Mucosa of stomach (tissue), 1 donor: ENCODE measurements around the gene CNBP.
"Not testable (repeated sequence)": the region's sequence is repeated elsewhere in the genome, so short reads cannot be mapped to it uniquely, and the experiment has no call there.

Source experiments
- H3K27me3 ChIP-seq: one replicate; pipeline ENCODE4 v1.7.0; 2013; ENCODE audit warnings: mild to moderate bottlenecking, low read length; ENCODE audit not compliant: control insufficient read depth, insufficient read depth
- H3K36me3 ChIP-seq: one replicate; pipeline ENCODE4 v1.7.0; 2013; ENCODE audit warnings: low read length; ENCODE audit not compliant: control insufficient read depth, insufficient read depth
- H3K4me1 ChIP-seq: one replicate; pipeline ENCODE4 v1.7.0; 2013; ENCODE audit warnings: mild to moderate bottlenecking, low read length; ENCODE audit not compliant: control insufficient read depth, insufficient read depth
- H3K4me3 ChIP-seq: one replicate; pipeline ENCODE4 v1.7.0; 2013; ENCODE audit warnings: low read length
- H3K9ac ChIP-seq: one replicate; pipeline ENCODE4 v1.7.0; 2013; ENCODE audit warnings: mild to moderate bottlenecking, low read length, moderate library complexity
- H3K9me3 ChIP-seq: one replicate; pipeline ENCODE4 v1.7.0; 2013; ENCODE audit warnings: mild to moderate bottlenecking, low read length, moderate library complexity; ENCODE audit not compliant: control insufficient read depth
- donor health status: Pancreatic carcinoma.

Gene CNBP

DNA sequence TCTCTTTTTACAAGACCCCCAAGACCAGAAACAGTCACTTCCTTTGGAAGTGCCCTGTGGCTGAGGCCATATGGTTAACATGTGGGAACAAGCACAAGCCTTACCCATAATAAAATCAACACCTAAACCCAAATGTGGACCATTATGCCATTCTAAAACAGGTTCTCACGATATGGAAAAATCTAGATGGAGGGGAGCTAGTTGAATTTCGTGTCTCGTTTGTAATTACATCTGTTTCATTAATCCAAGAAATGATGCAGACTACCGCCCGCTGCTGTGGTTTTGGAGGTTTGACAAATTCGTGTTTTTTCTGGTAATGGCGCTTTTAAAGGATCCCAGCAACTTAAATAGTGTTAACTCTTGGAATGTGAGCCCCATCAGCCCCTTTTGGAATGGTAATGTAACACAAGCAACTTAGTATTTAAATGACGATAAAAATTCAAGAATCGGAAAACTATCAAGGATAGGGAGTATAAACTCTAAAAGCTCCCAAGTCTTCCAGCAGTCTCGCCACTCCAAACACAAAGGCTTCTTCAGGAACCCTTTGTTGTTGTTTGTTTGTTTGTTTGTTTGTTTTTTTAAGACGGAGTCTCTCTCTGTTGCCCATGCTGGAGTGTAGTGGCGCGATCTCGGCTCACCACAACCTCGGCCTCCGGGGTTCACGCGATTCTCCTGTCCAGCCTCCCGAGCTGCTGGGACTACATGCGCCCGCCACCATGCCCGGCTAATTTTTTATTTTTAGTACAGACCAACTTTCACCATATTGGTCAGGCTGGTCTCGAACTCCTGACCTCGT is 1.1 kb downstream of the CNBP start:
- peaks cover 40% of the 10 kb centered on the region for H3K4me1 ChIP-seq
- no peaks in the 10 kb centered on the region for H3K36me3 ChIP-seq
- no peaks in the 10 kb centered on the region for H3K27me3 ChIP-seq
- H3K9ac ChIP-seq: peak overlapping the region; percentile 89
- peak overlapping the region; percentile 79 for H3K4me3 ChIP-seq
- no peaks in the 10 kb centered on the region for H3K9me3 ChIP-seq

DNA sequence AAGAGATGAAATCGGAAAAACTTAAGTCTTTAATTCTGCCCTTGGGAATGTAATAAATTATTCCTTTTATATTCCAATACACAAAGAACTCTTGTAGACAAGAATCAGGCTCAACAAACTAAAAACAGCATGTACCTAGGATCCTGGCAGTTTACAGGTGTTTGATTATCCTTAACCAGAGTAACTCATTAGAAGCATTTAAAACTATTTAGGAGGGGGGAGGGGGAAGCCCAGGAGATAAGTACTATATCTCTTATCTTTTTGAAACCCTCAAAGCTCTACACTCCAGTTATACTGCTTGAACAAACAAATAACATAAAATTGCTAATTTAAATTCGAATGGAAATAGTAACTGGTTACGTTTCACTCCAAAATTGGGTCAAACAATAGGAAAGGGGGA is 1.9 kb downstream of the CNBP start:
- Histone ChIP-seq H3K9ac (peak overlapping the region; percentile 89), H3K27me3 (no peaks in the 10 kb centered on the region), H3K4me3 (peak overlapping the region; percentile 79), H3K9me3 (no peaks in the 10 kb centered on the region), H3K4me1 (peaks cover 45% of the 10 kb centered on the region), H3K36me3 (no peaks in the 10 kb centered on the region)

DNA sequence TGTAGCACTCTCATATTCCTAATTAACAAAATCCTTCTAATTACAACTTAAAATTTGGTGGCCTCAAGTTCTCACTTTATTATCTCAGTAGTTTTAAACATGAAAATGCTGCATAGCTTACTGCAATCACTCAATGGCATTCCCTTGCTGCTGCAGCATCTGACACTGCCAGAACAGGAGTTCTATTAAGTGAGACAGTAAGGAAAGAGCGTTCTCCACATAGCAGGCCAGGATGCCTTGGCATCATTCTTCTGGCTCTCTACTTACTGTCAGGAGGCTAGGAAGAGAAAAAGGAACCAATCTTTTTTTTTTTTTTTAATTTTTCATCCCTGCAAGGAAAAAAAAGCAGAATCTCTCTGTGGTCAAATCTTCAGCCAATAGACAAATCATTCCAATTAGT is 3.2 kb downstream of the CNBP start:
- H3K9me3 ChIP-seq: no peaks in the 10 kb centered on the region
- H3K9ac ChIP-seq: no peak overlapping the region
- H3K4me3 ChIP-seq: no peak overlapping the region
- no peaks in the 10 kb centered on the region for H3K27me3 ChIP-seq
- H3K36me3 ChIP-seq: peaks cover 6% of the 10 kb centered on the region
- peaks cover 55% of the 10 kb centered on the region for H3K4me1 ChIP-seq

DNA sequence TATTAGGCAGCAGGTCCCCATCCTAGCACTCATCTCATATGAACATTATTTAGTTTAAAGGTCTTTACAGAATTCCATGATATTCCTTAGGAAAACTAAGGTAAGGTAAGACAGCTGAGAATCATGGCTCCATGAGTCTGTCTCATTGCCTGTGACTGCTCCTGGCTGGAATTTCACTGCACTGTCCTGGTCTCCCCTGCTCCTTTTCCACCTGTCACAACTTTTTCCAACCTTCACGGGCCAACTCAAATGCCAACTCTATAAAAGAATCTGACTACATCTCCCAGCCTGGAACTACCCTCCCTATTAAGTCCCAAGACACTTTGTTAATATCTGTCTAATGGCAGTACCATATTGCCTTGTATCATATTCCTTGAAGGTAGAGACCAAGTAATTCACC is 7.6 kb downstream of the CNBP start:
- Histone ChIP-seq H3K27me3 (no peaks in the 10 kb centered on the region), H3K9ac (no peak overlapping the region), H3K4me1 (peaks cover 43% of the 10 kb centered on the region), H3K36me3 (peaks cover 10% of the 10 kb centered on the region), H3K4me3 (no peak overlapping the region), H3K9me3 (no peaks in the 10 kb centered on the region)

DNA sequence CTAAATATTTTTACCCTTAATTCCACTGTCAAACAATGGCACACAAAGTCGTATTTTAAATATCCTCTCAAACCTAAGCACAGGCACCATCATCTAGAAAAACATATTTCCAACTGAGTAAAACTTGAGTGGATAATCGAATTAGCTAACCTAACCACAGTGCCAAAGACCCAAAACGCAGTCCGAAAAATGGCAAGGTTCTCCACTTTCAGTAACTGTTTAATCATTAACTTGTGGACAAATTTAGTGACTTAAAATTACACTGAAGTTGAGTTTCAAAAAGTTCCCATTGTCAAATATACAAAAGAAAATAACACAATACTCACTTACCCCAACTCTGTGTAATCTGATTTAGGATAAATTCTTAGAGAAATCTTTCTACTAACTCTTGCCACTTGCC is 10.0 kb downstream of the CNBP start:
- Histone ChIP-seq H3K4me1 (peaks cover 23% of the 10 kb centered on the region), H3K27me3 (no peaks in the 10 kb centered on the region), H3K9ac (no peak overlapping the region), H3K9me3 (no peaks in the 10 kb centered on the region), H3K4me3 (no peak overlapping the region), H3K36me3 (peaks cover 13% of the 10 kb centered on the region)

DNA sequence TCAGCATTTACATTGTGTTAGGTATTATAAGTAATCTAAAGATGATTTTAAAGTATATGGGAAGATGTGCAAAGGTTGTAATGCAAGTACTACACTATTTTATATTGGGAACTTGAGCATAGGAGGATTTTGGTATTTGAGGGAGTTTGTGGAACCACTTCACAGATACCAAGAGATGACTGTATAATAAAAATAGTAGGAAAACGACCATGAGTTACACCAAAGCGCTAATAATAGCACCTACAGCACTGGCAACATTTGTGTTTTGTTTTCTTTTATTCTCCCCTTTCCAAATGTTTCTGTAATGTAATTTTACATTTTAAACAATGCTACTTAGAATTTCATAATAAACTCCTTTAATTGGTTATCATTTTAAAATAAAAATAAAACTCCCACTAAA is 10.5 kb downstream of the CNBP start:
- H3K4me1 ChIP-seq: peaks cover 17% of the 10 kb centered on the region
- no peak overlapping the region for H3K4me3 ChIP-seq
- H3K27me3 ChIP-seq: no peaks in the 10 kb centered on the region
- peaks cover 13% of the 10 kb centered on the region for H3K36me3 ChIP-seq
- no peak overlapping the region for H3K9ac ChIP-seq
- no peaks in the 10 kb centered on the region for H3K9me3 ChIP-seq

DNA sequence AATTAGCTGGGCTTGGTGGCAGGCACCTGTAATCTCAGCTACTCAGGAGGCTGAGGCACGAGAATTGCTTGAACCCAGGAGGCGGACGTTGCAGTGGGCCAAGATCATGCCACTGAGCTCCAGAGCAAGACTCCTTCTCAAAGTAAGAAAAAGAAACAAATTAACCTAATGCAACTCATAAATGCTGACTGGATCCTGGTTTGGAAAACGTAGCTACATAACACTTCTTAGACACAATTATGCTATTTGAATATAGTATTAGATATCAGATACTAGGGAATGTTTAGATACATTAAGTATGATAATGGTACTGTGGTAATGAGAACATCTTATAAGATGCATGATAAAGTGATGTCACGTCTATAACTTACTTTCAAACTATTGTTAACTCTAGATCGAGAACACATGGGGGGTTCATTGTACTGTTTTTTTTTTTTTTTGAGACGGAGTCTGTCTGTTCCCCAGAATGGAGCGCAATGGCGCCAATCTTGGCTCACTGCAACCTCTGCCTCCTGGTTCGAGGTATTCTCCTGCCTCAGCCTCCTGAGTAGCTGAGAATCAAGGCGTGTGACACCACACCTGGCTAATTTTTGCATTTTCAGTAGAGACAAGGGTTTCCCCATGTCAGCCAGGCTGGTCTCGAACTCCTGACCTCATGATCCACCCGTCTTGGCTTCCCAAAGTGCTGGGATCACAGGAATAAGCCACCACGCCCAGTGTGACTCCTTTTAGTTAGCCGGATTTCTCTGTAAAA is 16.9 kb downstream of the CNBP start:
- H3K9ac ChIP-seq: no peak overlapping the region
- no peaks in the 10 kb centered on the region for H3K27me3 ChIP-seq
- H3K9me3 ChIP-seq: no peaks in the 10 kb centered on the region
- peaks cover 26% of the 10 kb centered on the region for H3K36me3 ChIP-seq
- H3K4me1 ChIP-seq: peaks cover 10% of the 10 kb centered on the region
- no peak overlapping the region for H3K4me3 ChIP-seq

DNA sequence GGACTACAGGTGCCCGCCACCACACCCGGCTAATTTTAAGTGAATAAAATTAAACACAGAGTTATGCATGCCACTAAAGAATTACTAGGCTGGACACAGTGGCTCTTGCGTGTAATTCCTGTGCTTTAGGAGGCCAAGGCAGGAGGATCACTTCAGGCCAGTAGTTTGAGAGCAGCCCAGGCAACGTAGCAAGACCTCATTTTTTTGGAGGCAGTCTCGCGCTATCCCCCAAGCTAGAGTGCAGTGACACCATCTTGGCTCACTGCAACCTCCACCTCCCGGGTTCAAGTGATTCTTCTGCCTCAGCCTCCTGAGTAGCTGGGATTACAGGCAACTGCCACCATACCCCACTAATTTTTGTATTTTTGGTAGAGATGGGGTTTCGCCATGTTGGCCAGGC is 18.1 kb downstream of the CNBP start:
- H3K27me3 ChIP-seq, H3K9me3 ChIP-seq, H3K9ac ChIP-seq, H3K4me3 ChIP-seq: not testable (repeated sequence)
- Histone ChIP-seq H3K36me3 (peaks cover 18% of the 10 kb centered on the region), H3K4me1 (peaks cover 11% of the 10 kb centered on the region)

DNA sequence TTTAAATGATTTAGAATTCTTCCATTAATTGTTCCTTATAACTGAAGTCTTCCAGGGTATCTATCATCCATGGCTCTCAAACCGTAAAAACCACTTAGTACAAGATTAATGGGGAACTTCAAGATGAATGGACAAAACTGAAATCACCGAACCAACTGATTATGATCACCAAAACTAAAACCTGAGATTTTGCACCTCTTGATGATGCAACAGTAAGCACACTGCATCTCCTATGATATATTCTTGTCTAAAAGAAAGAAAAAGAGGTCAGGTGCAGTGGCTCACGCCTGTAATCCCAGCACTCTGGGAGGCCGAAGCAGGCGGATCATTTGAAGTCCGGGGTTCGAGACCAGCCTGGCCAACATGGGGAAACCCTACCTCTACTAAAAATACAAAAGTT is 19.2 kb downstream of the CNBP start:
- no peak overlapping the region for H3K4me3 ChIP-seq
- no peaks in the 10 kb centered on the region for H3K9me3 ChIP-seq
- no peak overlapping the region for H3K9ac ChIP-seq
- H3K4me1 ChIP-seq: peaks cover 16% of the 10 kb centered on the region
- H3K27me3 ChIP-seq: no peaks in the 10 kb centered on the region
- peaks cover 18% of the 10 kb centered on the region for H3K36me3 ChIP-seq

DNA sequence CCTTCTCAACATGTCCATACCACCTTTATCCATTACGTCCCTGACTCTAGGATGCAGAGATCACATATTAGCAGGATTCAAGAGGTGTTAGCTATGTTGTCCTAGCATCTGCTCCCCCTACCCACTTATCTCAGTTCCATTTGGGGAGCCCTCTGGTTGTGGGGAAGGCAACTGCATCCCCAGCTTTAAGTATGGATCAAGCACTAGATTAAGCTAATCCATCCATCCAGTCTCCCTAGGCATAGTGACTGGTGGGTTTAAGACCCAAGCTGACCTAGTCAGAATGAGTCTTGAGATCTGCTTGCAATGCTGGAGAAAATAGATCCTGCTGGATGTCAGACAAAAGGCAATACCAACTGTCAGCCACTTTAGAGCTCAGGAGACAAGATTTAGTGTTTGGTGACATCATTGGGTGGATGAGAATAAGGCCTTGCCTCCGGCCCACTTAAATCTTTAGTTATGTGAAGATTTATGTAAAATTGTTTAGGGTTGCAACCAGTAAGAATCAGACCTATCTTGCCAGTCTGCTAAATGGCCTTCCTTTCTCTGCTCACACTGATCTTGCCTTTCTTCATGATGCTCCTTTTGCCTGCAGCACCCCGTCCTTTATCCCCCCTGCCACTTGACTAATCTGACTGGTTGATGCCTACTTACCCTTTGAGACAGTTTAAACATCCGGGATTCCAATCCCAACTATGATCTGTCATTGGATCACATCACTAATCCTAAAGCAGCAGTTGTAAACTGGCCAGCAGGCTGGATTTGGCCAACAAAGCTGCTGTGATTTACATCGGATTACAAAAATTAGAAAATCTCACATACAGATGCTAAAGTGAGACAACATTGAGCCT is 20.7 kb downstream of the CNBP start:
- no peak overlapping the region for H3K9ac ChIP-seq
- no peaks in the 10 kb centered on the region for H3K9me3 ChIP-seq
- peaks cover 18% of the 10 kb centered on the region for H3K4me1 ChIP-seq
- peaks cover 16% of the 10 kb centered on the region for H3K36me3 ChIP-seq
- no peak overlapping the region for H3K4me3 ChIP-seq
- no peaks in the 10 kb centered on the region for H3K27me3 ChIP-seq

DNA sequence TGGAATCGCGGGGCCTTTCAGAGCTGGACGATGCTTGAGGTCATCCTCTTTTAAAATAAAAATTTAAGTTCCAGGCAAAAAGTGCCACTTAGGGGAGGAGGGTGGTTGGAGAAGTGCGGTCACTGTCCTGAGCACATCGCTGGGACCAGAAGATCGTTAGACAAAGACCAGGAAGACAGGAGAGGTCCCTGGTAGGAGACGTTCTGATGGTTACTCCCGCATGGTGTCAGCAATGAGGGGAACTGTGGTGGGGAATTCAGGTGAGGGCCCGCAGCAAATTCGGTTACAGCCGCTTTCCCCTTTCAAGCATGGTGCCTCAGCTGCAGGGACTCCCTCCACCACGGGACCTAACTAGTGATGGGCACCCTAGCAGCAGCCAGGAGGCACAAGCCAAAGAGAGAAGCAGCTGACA is 21.8 kb downstream of the CNBP start:
- peak overlapping the region; percentile 92 for H3K9ac ChIP-seq
- H3K4me1 ChIP-seq: peaks cover 18% of the 10 kb centered on the region
- H3K4me3 ChIP-seq: peak overlapping the region; percentile 98
- peaks cover 8% of the 10 kb centered on the region for H3K36me3 ChIP-seq
- H3K9me3 ChIP-seq: no peaks in the 10 kb centered on the region
- no peaks in the 10 kb centered on the region for H3K27me3 ChIP-seq
